PFSK-1 (cell line): Measurements from ENCODE around the gene RDH5.

Experiments used
- FOXP2 ChIP-seq: optimal IDR thresholded peaks from 2 replicates; pipeline ENCODE3; 2011; ENCODE audit warnings: borderline replicate concordance, control low read depth, inconsistent platforms; ENCODE audit not compliant: insufficient read depth; ENCODE audit errors: extremely low read length, extremely low read depth
- POLR2AphosphoS5 ChIP-seq: IDR thresholded peaks from 2 replicates; pipeline ENCODE4 v1.6.1; 2012; ENCODE audit warnings: low read depth, mild to moderate bottlenecking, control low read depth, low read length, moderate library complexity
- SIN3A ChIP-seq: IDR thresholded peaks from 2 replicates; pipeline ENCODE4 v1.6.1; 2012; ENCODE audit warnings: mild to moderate bottlenecking, low read length, moderate library complexity, borderline replicate concordance; ENCODE audit not compliant: insufficient read depth
- TAF1 ChIP-seq: IDR thresholded peaks from 2 replicates; pipeline ENCODE4 v1.6.1; 2012; ENCODE audit warnings: low read length, control low read depth, borderline replicate concordance; ENCODE audit not compliant: insufficient read depth
- TF ChIP-seq, protein P1 (sequence below), 2 experiments: IDR thresholded peaks; 2 replicates each; pipeline versions ENCODE4 v1.6.1 to v1.8.0; 2011 to 2012; ENCODE audit warnings: low read depth in 2 of 2, low read length in 2 of 2, control low read depth in 1 of 2, inconsistent platforms in 1 of 2, mild to moderate bottlenecking in 1 of 2, moderate library complexity in 1 of 2; ENCODE audit not compliant: insufficient read depth in 1 of 2

DNA sequence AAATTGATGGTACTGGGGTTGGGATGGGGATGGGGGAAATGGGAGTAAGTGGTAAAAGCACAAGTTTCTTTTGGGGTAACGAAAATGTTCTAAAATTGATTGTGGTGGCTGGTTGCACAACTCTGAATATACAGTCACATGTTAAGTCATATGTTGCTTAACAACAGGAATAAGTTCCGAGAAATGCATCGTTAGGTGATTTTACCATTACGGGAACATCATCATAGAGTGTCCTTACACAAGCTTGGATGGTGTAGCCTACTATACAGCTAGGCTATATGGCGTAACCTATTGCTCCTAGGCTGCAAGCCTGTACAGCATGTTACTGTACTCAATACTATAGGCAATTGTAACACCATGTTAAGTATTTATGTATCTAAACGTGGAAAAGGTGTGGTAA is 43.5 kb upstream of the RDH5 start:
- TF ChIP-seq POLR2AphosphoS5 (no peak), FOXP2 (no peak), TAF1 (no peak), SIN3A (no peak)
- TF ChIP-seq, protein P1, sequence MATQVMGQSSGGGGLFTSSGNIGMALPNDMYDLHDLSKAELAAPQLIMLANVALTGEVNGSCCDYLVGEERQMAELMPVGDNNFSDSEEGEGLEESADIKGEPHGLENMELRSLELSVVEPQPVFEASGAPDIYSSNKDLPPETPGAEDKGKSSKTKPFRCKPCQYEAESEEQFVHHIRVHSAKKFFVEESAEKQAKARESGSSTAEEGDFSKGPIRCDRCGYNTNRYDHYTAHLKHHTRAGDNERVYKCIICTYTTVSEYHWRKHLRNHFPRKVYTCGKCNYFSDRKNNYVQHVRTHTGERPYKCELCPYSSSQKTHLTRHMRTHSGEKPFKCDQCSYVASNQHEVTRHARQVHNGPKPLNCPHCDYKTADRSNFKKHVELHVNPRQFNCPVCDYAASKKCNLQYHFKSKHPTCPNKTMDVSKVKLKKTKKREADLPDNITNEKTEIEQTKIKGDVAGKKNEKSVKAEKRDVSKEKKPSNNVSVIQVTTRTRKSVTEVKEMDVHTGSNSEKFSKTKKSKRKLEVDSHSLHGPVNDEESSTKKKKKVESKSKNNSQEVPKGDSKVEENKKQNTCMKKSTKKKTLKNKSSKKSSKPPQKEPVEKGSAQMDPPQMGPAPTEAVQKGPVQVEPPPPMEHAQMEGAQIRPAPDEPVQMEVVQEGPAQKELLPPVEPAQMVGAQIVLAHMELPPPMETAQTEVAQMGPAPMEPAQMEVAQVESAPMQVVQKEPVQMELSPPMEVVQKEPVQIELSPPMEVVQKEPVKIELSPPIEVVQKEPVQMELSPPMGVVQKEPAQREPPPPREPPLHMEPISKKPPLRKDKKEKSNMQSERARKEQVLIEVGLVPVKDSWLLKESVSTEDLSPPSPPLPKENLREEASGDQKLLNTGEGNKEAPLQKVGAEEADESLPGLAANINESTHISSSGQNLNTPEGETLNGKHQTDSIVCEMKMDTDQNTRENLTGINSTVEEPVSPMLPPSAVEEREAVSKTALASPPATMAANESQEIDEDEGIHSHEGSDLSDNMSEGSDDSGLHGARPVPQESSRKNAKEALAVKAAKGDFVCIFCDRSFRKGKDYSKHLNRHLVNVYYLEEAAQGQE (IDR thresholded peaks at IDR 0.05; ENCODE audit: insufficient read depth in 1 of 2, low read depth in 2 of 2, low read length in 2 of 2): no peak
